Neural cell (in vitro differentiated cells): ENCODE results near the gene GAS7. TPM values are rescaled to one million over a fixed set of nuclear protein-coding genes. Genes with fewer than 3 reads are reported as not detected.

Experiments used
- H2AFZ ChIP-seq: fragments of 200-600, 300-800 bp; sonication (generic), shearing (Covaris generic); 2 replicates; pipeline ENCODE4 v1.6.0; 2014; ENCODE audit warnings: low read depth, mild to moderate bottlenecking, antibody characterized with exemption, low read length, moderate library complexity
- H3F3A ChIP-seq: fragments of 200-600 bp; shearing (Covaris generic); 2 replicates; pipeline ENCODE4 v1.6.1; 2016; ENCODE audit warnings: mild to moderate bottlenecking, moderate library complexity, mixed read lengths, antibody characterized with exemption, low read length; ENCODE audit not compliant: insufficient read depth, poor library complexity, severe bottlenecking
- H3K27ac ChIP-seq: fragments of 200-600, 300-800 bp; sonication (generic), shearing (Covaris generic); 2 replicates; pipeline ENCODE4 v1.5.1; 2014; ENCODE audit warnings: mild to moderate bottlenecking, low read length, moderate library complexity
- H3K27me3 ChIP-seq: fragments of 300-800, 200-600 bp; sonication (generic), shearing (Covaris generic); 2 replicates; pipeline ENCODE4 v1.6.0; 2014; ENCODE audit warnings: mild to moderate bottlenecking, low read depth, low read length, moderate library complexity; ENCODE audit not compliant: insufficient read depth
- H3K36me3 ChIP-seq: fragments of 300-800, 200-600 bp; sonication (generic), shearing (Covaris generic); 2 replicates; pipeline ENCODE4 v1.5.1; 2014; ENCODE audit warnings: mild to moderate bottlenecking, antibody characterized with exemption, low read length, moderate library complexity; ENCODE audit not compliant: insufficient read depth
- H3K4me2 ChIP-seq: fragments of 300-800, 200-600 bp; sonication (generic), shearing (Covaris generic); 2 replicates; pipeline ENCODE4 v1.6.0; 2014; ENCODE audit warnings: mild to moderate bottlenecking, low read length
- H3K4me3 ChIP-seq: fragments of 300-800, 200-600 bp; sonication (generic), shearing (Covaris generic); 2 replicates; pipeline ENCODE4 v1.5.1; 2014; ENCODE audit warnings: mild to moderate bottlenecking, low read length, moderate library complexity
- H3K79me2 ChIP-seq: fragments of 200-600 bp; shearing (Covaris generic); replicated peaks from 2 replicates; pipeline ENCODE4 v1.6.0; 2014; ENCODE audit warnings: mild to moderate bottlenecking, low read length, moderate library complexity; ENCODE audit not compliant: insufficient read depth
- H3K9ac ChIP-seq: fragments of 300-800, 200-600 bp; sonication (generic), shearing (Covaris generic); 2 replicates; pipeline ENCODE4 v1.6.1; 2016; ENCODE audit warnings: mild to moderate bottlenecking, low read length, mixed read lengths
- H3K9me2 ChIP-seq: fragments of 200-600 bp; shearing (Covaris generic); 2 replicates; pipeline ENCODE4 v1.6.1; 2016; ENCODE audit warnings: mild to moderate bottlenecking, low read length, mixed read lengths; ENCODE audit not compliant: insufficient read depth
- H3K9me3 ChIP-seq: fragments of 200-600, 300-800 bp; sonication (generic), shearing (Covaris generic); 2 replicates; pipeline ENCODE4 v1.6.1; 2016; ENCODE audit warnings: mild to moderate bottlenecking, mixed run types, low read length, moderate library complexity, mixed read lengths
- H4K20me1 ChIP-seq: fragments of 200-600 bp; shearing (Covaris generic); 2 replicates; pipeline ENCODE4 v1.6.1; 2016; ENCODE audit warnings: mild to moderate bottlenecking, mixed run types; ENCODE audit not compliant: insufficient read depth
- EP300 ChIP-seq: fragments of 450-650 bp; conservative IDR thresholded peaks from 2 replicates; pipeline ENCODE4 v1.6.1; 2014; ENCODE audit warnings: antibody characterized with exemption, mild to moderate bottlenecking, moderate library complexity; ENCODE audit not compliant: poor library complexity, severe bottlenecking
- EZH2 ChIP-seq: fragments of 200-600, 300-800 bp; shearing (Covaris generic), sonication (generic); IDR thresholded peaks from 2 replicates; pipeline ENCODE4 v1.6.1; 2014; ENCODE audit warnings: antibody characterized with exemption, low read length, borderline replicate concordance, mild to moderate bottlenecking; ENCODE audit not compliant: insufficient read depth, poor library complexity, severe bottlenecking
- MXI1 ChIP-seq: fragments of 450-650 bp; conservative IDR thresholded peaks from 2 replicates; pipeline ENCODE4 v1.6.1; 2014; ENCODE audit warnings: antibody characterized with exemption, mild to moderate bottlenecking; ENCODE audit not compliant: poor library complexity, severe bottlenecking
- POLR2AphosphoS5 ChIP-seq: IDR thresholded peaks from 2 replicates; pipeline ENCODE4 v1.6.1; 2012
- RAD21 ChIP-seq: fragments of 450-650 bp; conservative IDR thresholded peaks from 2 replicates; pipeline ENCODE4 v1.6.1; 2014; ENCODE audit warnings: antibody characterized with exemption, mild to moderate bottlenecking, moderate library complexity
- SMC3 ChIP-seq: fragments of 450-650 bp; conservative IDR thresholded peaks from 2 replicates; pipeline ENCODE4 v1.6.1; 2014; ENCODE audit warnings: antibody characterized with exemption, mild to moderate bottlenecking, moderate library complexity; ENCODE audit not compliant: poor library complexity
- TAF1 ChIP-seq: IDR thresholded peaks from 2 replicates; pipeline ENCODE4 v1.6.1; 2012; ENCODE audit warnings: low read depth
- polyA plus RNA-seq: library from polyadenylated mRNA; depleted of rRNA; stranded (reverse); fragments of >200 nt; gene quantifications from 2 replicates; pipeline ENCODE4 v1.2.3, GENCODE V29; 2014
- TF ChIP-seq, protein P1 (sequence below): fragments of 450-650 bp; IDR thresholded peaks from 2 replicates; pipeline ENCODE4 v1.5.1; 2014; ENCODE audit warnings: antibody characterized with exemption, mild to moderate bottlenecking, moderate library complexity; ENCODE audit not compliant: poor library complexity, severe bottlenecking
- TF ChIP-seq, protein P2 (sequence below): IDR thresholded peaks from 2 replicates; pipeline ENCODE4 v1.6.1; 2012; ENCODE audit warnings: borderline replicate concordance

GAS7 gene
- polyA plus RNA-seq, 1 donor from 2014 or later = 23.6 TPM

DNA sequence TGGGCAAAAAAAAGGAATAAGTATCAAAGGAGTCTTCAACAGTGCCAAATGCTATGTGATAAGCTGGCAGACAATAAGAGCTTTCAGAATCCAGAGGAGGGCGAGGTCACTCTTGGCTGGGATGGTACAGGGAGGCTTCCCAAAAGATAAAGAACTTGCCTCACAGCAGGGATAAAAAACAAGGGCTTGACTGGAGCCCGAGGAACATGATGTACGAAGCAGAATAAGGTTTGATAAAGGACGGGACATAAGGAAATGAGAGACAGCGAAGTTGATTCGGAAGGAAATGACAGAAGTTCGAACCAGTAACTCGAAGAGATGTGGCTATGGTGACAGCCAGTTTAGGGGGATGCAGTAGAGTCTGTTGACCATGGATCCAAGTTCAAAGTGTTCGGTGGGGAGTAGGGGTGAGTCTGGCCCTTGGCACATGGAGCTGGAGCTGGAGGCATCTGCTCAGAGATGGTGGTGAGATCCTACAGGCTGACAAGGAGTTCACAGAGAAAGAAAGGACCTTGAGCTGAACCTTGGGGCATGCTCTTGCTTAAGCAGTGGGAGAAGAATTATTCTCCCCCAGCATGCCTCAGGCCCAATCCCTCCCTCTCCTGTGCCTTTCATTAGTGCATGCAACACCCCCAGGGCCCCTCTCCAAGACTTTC, 155.7 kb downstream of the GAS7 start:
- Histone ChIP-seq H3K4me2 (no peak overlapping the region), H3K4me3 (no peak overlapping the region), H3K27me3 (no peaks in the 10 kb centered on the region), H3K79me2 (no peaks in the 10 kb centered on the region), H3K36me3 (no peaks in the 10 kb centered on the region), H3K9ac (no peak overlapping the region), H2AFZ (no peak overlapping the region), H3K27ac (no peak overlapping the region), H3K9me2 (no peaks in the 10 kb centered on the region), H3K9me3 (no peaks in the 10 kb centered on the region), H3F3A (no peaks in the 10 kb centered on the region), H4K20me1 (no peaks in the 10 kb centered on the region)
- TF ChIP-seq SMC3 (no peak), TAF1 (no peak), EP300 (no peak), EZH2 (no peak)
- TF ChIP-seq, protein P1, sequence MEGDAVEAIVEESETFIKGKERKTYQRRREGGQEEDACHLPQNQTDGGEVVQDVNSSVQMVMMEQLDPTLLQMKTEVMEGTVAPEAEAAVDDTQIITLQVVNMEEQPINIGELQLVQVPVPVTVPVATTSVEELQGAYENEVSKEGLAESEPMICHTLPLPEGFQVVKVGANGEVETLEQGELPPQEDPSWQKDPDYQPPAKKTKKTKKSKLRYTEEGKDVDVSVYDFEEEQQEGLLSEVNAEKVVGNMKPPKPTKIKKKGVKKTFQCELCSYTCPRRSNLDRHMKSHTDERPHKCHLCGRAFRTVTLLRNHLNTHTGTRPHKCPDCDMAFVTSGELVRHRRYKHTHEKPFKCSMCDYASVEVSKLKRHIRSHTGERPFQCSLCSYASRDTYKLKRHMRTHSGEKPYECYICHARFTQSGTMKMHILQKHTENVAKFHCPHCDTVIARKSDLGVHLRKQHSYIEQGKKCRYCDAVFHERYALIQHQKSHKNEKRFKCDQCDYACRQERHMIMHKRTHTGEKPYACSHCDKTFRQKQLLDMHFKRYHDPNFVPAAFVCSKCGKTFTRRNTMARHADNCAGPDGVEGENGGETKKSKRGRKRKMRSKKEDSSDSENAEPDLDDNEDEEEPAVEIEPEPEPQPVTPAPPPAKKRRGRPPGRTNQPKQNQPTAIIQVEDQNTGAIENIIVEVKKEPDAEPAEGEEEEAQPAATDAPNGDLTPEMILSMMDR = no peak
- TF ChIP-seq, protein P2, sequence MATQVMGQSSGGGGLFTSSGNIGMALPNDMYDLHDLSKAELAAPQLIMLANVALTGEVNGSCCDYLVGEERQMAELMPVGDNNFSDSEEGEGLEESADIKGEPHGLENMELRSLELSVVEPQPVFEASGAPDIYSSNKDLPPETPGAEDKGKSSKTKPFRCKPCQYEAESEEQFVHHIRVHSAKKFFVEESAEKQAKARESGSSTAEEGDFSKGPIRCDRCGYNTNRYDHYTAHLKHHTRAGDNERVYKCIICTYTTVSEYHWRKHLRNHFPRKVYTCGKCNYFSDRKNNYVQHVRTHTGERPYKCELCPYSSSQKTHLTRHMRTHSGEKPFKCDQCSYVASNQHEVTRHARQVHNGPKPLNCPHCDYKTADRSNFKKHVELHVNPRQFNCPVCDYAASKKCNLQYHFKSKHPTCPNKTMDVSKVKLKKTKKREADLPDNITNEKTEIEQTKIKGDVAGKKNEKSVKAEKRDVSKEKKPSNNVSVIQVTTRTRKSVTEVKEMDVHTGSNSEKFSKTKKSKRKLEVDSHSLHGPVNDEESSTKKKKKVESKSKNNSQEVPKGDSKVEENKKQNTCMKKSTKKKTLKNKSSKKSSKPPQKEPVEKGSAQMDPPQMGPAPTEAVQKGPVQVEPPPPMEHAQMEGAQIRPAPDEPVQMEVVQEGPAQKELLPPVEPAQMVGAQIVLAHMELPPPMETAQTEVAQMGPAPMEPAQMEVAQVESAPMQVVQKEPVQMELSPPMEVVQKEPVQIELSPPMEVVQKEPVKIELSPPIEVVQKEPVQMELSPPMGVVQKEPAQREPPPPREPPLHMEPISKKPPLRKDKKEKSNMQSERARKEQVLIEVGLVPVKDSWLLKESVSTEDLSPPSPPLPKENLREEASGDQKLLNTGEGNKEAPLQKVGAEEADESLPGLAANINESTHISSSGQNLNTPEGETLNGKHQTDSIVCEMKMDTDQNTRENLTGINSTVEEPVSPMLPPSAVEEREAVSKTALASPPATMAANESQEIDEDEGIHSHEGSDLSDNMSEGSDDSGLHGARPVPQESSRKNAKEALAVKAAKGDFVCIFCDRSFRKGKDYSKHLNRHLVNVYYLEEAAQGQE = no peak

DNA sequence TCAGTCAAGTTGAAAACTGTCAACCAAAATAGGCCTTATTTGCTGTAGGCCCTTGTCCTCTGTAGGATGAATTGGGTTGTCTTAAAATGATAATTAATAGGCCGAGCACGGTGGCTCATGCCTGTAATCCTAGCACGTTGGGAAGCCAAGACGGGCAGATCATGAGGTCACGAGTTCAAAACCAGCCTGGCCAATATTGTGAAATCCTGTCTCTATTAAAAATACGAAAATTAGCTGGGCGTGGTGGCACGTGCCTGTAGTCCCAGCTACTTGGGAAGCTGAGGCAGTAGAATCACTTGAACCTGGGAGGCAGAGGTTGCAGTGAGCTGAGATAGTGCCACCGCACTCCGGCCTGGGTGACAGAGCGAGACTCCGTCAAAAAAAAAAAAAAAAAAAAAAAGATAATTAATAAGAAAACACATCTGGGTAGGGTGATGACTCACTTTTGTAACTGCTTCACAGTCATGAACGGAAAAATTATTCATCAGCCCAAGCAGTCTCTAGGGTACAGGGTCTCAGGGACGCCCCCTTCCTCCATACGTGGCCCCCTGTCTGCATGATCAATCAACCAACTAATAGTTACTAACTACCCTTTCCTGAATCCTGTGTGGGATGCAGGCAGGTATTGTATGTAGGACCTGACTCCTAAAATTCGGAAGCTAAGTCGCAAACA, 156.4 kb downstream of the GAS7 start:
- Histone ChIP-seq H3F3A (no peaks in the 10 kb centered on the region), H3K36me3 (no peaks in the 10 kb centered on the region), H3K9me2 (no peaks in the 10 kb centered on the region), H3K4me3 (no peak overlapping the region), H3K27me3 (no peaks in the 10 kb centered on the region), H4K20me1 (no peaks in the 10 kb centered on the region), H3K79me2 (no peaks in the 10 kb centered on the region), H2AFZ (no peak overlapping the region), H3K9me3 (no peaks in the 10 kb centered on the region), H3K27ac (no peak overlapping the region), H3K9ac (no peak overlapping the region), H3K4me2 (no peak overlapping the region)
- TF ChIP-seq POLR2AphosphoS5 (no peak), RAD21 (no peak), EZH2 (no peak), SMC3 (no peak), MXI1 (no peak), TAF1 (no peak), EP300 (no peak)
- TF ChIP-seq, protein P1 = no peak
- TF ChIP-seq, protein P2 = no peak
